Fibroblast of skin of abdomen (primary cell): ENCODE data around the gene CFAP61.
A peak's percentile ranks its signal among the peaks of the same experiment; 100 is the strongest.
"Not testable (repeated sequence)": the region's sequence is repeated elsewhere in the genome, so short reads cannot be mapped to it uniquely, and the experiment has no call there.

Experiments used
- DNase-seq: peaks from one replicate; pipeline ENCODE4 v3.0.0-alpha.2; 2013

The CFAP61 gene

GRCh38 chr20:20210943-20211273 lies 158.6 kb downstream of the CFAP61 start:
- DNase-seq: no peak

GRCh38 chr20:20211274-20211987 lies 159.1 kb downstream of the CFAP61 start:
- DNase-seq: peak; percentile 11

- DNase-seq: no peak
Observed at GRCh38 chr20:20211988-20212518, 159.7 kb downstream of the CFAP61 start.

- DNase-seq: no peak
Observed at GRCh38 chr20:20212675-20213096, 160.4 kb downstream of the CFAP61 start.

- no peak for DNase-seq
Observed at GRCh38 chr20:20213526-20214121, 161.3 kb downstream of the CFAP61 start.

- DNase-seq: no peak
Observed at GRCh38 chr20:20214757-20215275, 162.5 kb downstream of the CFAP61 start.

GRCh38 chr20:20215976-20216727 lies 163.8 kb downstream of the CFAP61 start:
- DNase-seq: no peak

- DNase-seq: no peak
Observed at GRCh38 chr20:20216941-20217340, 164.6 kb downstream of the CFAP61 start.

GRCh38 chr20:20217621-20218020 lies 165.3 kb downstream of the CFAP61 start:
- no peak for DNase-seq

- DNase-seq: not testable (repeated sequence)
Observed at GRCh38 chr20:20218106-20218505, 165.8 kb downstream of the CFAP61 start.

- no peak for DNase-seq
Observed at GRCh38 chr20:20219016-20219415, 166.7 kb downstream of the CFAP61 start.

GRCh38 chr20:20220134-20220533 lies 167.8 kb downstream of the CFAP61 start:
- no peak for DNase-seq

- DNase-seq: no peak
Observed at GRCh38 chr20:20223981-20224380, 171.6 kb downstream of the CFAP61 start.

- no peak for DNase-seq
Observed at GRCh38 chr20:20224806-20225205, 172.5 kb downstream of the CFAP61 start.

GRCh38 chr20:20225325-20226043 lies 173.2 kb downstream of the CFAP61 start:
- no peak for DNase-seq

GRCh38 chr20:20226554-20226953 lies 174.2 kb downstream of the CFAP61 start:
- no peak for DNase-seq

GRCh38 chr20:20227013-20227571 lies 174.8 kb downstream of the CFAP61 start:
- DNase-seq: no peak

GRCh38 chr20:20228351-20228750 lies 176.0 kb downstream of the CFAP61 start:
- DNase-seq: no peak

GRCh38 chr20:20229595-20229994 lies 177.3 kb downstream of the CFAP61 start:
- DNase-seq: peak; percentile 16

GRCh38 chr20:20230741-20231140 lies 178.4 kb downstream of the CFAP61 start:
- no peak for DNase-seq

- DNase-seq: no peak
Observed at GRCh38 chr20:20231528-20232298, 179.4 kb downstream of the CFAP61 start.
